GM18498 (cell line): ENCODE results near the gene CATSPER3.

ENCODE experiments used
- ATAC-seq: cut with Tn5 transposase; IDR thresholded peaks from one replicate; pipeline ENCODE4 v1.9.1; 2021; ENCODE audit warnings: mild to moderate bottlenecking, moderate library complexity; ENCODE audit not compliant: unreplicated experiment

The CATSPER3 gene

DNA sequence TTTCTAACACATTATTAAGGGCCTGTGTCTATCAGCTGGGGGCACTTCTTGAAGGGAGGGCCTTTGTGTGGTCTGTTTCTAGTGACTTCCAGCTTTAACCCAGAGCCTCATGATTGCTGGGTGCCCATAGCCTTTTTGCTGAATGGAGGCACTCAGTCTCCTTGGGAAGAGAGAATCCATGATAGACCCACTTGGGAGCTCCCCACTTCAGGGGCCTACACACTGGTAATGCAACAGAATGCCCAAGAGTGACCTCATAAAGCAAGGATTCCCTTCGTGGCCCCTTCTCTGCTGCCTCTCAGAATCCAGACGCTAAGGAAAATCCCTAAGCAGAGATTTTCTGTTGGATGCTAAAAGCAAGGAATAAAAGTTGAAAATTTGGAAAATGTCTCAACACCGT is at the start of gene CATSPER3:
Gene CATSPER3, plus strand, starts transcription at position 301 of the 400 bp plus-strand sequence. Its CDS starts 85 bp downstream, at position 386.
- ATAC-seq = no peak

DNA sequence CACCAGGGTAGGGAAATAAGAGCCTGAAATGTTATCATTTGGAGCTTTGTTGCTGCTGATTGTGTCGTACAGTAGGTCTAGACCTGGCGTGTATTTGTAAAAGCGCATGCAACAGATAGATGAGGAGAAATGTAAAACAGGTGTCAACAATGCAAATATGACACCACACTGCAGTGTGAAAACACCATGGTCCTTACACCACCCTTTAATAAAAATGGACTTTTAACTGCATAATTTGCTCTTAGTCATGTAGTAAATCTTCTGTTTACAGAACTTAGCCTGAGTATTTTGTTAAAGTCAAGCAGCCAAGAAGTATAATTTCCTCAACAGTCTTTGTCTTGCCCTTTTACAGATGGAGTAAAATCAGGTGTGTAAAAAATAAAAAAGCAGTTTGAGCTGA is 48.8 kb upstream of the CATSPER3 start:
- no peak for ATAC-seq

DNA sequence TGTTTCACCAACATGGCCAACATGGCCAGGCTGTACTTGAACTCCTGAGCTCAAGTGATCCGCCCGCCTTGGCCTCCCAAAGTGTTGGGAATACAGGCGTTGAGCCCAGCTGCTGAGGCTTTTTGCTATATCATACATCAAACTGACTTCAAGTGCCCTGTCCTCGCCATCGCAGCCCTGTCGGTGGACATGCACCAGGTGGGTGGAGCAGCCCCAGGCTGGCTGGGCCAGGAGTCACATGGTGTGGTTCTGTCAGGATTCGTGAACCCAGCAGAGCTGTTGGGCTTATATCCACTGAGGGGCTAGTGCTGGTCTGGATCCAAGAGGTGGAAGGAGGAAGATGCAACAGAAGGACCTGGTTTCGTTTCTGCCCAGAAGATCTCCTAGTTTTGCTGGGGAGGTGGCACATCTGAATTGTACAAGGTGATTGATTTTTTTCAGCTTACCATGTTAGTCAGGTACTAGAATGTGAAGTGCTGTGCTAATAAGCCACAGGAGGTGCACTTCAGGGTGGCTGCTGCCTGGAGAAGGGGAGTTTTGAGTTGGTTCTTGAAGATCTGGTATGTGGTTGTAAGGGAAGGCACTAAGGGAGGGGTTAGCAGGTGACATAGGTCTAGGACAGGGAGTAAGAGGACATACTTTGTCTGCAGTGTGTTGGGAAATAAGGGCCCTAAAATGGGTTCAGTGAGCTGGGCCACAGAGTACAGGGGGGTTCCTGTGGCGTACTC is 46.7 kb upstream of the CATSPER3 start:
- no peak for ATAC-seq

- no peak for ATAC-seq
These were observed 35.2 kb upstream of the CATSPER3 start for GRCh38 chr5:134932508-134932907.

GRCh38 chr5:134934202-134934601 is 33.5 kb upstream of the CATSPER3 start:
- ATAC-seq = no peak

- no peak for ATAC-seq
These were observed 31.8 kb upstream of the CATSPER3 start for GRCh38 chr5:134935711-134936602.

GRCh38 chr5:134937526-134937925 is 30.2 kb upstream of the CATSPER3 start:
- no peak for ATAC-seq

DNA sequence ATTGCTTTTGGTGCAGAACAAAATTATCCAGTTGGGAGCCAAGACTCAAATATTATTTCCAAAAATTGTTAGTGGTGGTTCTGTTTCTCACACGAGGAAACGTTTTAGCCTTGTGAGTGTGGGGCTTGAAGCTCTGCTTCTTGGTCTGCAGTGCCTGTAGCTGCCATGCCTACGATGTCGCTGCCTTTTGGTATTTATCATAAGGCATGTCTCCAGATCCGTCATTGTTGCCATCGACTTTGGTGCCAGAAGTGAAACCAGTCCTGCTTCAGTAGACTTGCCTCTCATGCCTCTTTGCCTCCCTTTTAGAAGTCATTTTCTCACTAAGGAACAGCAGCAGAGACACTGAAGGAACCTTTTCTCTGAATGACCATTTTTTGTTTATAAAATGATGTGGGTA is 29.7 kb upstream of the CATSPER3 start:
- ATAC-seq = no peak

GRCh38 chr5:134939500-134939899 is 28.2 kb upstream of the CATSPER3 start:
- no peak for ATAC-seq

DNA sequence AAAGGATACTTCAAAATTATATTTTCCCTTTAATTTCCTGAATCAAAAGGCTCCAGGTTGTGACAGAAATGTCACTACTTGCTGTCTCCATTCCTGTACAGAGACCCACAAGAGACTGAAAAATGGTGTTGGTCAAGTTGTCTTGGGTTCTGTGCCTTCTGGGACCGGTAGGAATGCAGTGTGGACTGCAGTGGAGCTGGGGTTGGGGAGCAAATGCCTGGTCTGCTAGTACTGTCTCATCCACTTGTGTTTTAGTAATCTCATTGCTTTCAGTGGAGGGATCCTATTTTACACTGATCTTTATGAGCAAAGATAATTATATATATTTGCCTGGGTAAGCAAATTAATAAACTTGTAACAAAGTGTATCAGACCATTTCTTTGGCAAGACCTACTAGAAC is 24.2 kb upstream of the CATSPER3 start:
- ATAC-seq = no peak

- ATAC-seq = no peak
These were observed 23.1 kb upstream of the CATSPER3 start for GRCh38 chr5:134944630-134945029.

DNA sequence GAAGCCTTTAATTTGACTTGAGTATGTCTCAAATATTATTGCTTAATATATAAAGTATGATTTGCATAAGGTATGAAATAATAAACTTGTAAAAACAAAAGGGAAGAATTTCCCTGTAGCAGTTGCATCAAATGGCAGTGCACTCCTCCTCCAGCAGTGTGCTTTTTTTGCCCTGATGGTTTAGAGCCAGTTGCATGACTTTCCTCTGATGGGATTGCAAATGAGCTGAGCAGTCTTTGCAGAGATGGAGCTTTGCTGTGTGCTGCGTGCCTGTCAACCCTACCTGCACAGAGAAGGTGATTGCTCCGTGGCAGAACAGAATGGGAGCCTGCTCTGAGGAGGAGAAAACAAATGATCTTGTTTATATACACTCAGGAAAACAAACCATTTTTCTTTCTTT is 22.7 kb upstream of the CATSPER3 start:
- ATAC-seq = no peak

GRCh38 chr5:134948911-134949310 is 18.8 kb upstream of the CATSPER3 start:
- no peak for ATAC-seq

GRCh38 chr5:134949316-134949715 is 18.4 kb upstream of the CATSPER3 start:
- no peak for ATAC-seq

DNA sequence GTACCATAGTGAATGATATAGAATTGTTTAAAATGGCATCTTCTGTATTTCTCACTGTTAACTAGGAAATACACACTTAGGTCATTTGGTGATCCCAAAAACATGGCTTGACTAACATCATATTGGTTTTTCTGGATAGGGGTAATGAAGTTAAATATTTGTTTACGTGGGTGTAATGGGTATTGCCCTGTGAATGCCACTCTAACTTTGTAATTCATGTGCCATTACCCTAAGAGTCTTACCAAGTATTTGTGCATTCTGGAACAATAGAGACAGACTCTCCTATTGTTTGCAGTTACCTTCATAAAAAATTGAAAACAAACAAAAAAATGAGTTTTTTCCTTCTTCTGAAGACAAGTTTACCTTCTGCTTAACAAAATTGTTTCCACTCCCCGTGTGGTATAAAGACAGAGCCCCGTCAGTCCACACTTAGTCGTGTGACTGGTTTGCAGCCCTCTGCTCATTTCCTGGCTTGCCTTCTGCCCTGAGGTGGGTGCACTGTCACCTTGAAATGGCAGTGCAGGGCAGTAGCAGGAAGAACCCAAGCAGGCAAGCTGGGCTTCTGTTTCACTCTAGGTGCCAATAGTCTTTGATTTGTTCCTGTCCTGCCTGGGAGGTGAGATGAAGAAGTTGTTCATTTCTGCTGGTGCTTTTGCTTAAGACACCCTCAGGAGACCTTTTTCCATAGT is 9.6 kb upstream of the CATSPER3 start:
- no peak for ATAC-seq

DNA sequence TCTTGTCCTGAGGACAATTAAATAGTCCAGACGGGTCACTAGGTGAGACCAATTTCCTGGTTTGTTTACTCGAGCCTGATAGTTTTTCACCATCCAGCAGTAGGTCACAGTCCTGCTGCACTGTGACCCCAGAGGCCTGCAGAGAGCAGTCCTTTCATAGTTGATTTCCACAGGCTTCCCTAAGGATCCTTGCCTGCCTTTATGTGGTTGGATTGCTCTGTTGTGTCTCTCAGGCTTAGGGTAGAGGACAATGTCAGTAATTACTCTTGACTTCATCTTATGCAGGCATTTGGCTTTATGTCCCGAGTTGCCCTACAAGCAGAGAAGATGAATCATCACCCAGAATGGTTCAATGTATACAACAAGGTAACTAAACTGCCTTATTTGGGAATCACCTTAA is 9.0 kb upstream of the CATSPER3 start:
- no peak for ATAC-seq

- no peak for ATAC-seq
These were observed 4.6 kb upstream of the CATSPER3 start for GRCh38 chr5:134963098-134963497.

DNA sequence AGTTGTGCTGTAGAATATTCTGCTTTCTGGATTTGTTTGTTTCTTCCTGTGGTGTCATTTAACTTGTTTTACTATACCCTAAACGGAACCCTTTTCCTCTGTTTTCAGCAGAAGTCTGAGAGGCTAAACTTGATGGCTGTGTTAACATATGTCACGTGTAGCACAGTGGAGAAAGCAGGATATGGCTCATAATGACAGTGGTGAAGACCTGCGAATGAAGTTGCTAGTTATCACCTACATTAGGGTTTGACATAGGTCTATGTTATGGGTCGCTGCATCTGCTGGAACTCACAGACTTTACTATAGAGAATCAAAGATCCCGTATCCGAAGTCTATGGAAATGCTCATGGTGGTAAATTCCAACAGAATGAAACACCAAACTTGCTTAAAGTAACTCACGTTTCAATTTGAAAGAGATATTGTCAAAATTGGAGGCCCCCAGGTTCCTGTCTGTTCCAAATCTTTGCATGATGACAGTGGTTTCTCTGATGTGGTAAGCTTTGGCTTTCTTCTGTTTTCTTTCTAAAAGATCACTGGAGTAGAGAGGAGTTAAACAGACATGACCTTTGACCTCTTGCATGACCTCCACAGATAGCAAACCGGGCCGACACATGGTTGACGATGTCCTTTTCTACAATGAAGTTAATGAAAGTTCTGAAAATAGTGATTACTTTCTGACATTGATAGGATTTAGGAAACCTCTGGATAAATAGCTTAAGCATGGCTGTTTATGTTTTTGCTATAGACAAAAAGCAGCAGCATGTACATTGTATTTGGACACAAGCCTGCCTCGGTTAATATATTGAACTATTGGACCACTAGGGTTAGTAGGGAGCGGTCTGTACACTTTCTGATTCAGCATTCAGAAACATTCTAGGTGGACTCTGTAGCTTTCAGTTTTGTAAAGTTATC is 3.1 kb upstream of the CATSPER3 start:
- no peak for ATAC-seq

- no peak for ATAC-seq
These were observed 2.4 kb upstream of the CATSPER3 start for GRCh38 chr5:134965271-134965825.

DNA sequence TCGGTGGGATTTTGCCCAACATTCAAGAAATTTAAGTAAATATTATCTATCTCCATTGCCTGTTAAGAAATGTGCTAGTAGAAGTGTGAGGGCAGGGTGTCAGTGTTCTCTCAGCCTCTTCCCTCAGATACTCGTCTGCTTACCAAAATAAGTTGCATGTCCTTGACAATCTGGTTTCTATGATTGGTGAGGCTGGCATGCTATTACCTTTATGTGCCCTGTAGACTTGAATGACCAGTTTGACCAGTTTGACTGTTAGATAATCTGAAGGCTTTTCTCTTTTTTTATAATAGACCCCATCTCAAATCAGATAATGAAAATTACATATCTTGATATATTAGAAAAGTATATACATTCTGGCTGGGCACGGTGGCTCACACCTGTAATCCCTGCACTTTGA is 348 bp downstream of the CATSPER3 start:
- no peak for ATAC-seq
